ENCODE data around the gene NRP1. TPM values are rescaled to one million over a fixed set of nuclear protein-coding genes. Genes with fewer than 3 reads are reported as not detected.
A peak's percentile ranks its signal among the peaks of the same experiment; 100 is the strongest.

NRP1 gene
- total and polyA plus RNA-seq, 4 donors: 18.5 to 188 (median 71.7) TPM

DNA sequence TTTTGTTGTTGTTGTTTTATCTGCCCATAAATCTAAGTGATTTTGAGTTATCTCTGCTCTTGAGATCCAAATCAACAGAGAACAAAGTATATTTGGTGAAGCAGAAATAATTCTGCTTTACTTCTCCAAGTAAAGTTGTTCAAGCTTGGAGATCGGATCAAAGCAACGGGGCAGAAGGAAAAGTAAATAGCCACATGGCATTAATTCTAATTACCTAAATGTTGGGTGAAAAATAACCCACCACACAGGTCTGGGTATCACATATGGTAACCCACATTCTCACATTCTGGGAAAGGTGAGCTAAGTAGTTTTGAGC, 3.1 kb downstream of the NRP1 start:
- Histone ChIP-seq H3K36me3 (ENCODE audit: control insufficient read depth in 4 of 4, insufficient read depth in 4 of 4, low read length in 4 of 4) (peaks cover 1 to 31% (median 15%) of the 10 kb centered on the region in 4 donors), H3K4me1 (ENCODE audit: control insufficient read depth in 5 of 5, insufficient read depth in 5 of 5, low read length in 5 of 5) (peaks cover 0 to 45% (median 13%) of the 10 kb centered on the region in 5 donors), H3K27ac (ENCODE audit: low read depth in 1 of 2, low read length in 1 of 2) (peak overlapping the region in 1 of 2 donors; percentile 67), H3K9me3 (ENCODE audit: control insufficient read depth in 4 of 4, insufficient read depth in 3 of 4, low read length in 3 of 4) (no peaks in the 10 kb centered on the region), H3K4me3 (peak overlapping the region; percentile 37), H3K9ac (ENCODE audit: insufficient read depth in 1 of 2, low read length in 2 of 2) (peak overlapping the region in 1 of 2 donors; percentile 94), H3K27me3 (ENCODE audit: control insufficient read depth in 3 of 3, insufficient read depth in 3 of 3, low read length in 2 of 3) (no peaks in the 10 kb centered on the region)
- TF ChIP-seq, protein P1, sequence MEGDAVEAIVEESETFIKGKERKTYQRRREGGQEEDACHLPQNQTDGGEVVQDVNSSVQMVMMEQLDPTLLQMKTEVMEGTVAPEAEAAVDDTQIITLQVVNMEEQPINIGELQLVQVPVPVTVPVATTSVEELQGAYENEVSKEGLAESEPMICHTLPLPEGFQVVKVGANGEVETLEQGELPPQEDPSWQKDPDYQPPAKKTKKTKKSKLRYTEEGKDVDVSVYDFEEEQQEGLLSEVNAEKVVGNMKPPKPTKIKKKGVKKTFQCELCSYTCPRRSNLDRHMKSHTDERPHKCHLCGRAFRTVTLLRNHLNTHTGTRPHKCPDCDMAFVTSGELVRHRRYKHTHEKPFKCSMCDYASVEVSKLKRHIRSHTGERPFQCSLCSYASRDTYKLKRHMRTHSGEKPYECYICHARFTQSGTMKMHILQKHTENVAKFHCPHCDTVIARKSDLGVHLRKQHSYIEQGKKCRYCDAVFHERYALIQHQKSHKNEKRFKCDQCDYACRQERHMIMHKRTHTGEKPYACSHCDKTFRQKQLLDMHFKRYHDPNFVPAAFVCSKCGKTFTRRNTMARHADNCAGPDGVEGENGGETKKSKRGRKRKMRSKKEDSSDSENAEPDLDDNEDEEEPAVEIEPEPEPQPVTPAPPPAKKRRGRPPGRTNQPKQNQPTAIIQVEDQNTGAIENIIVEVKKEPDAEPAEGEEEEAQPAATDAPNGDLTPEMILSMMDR (IDR thresholded peaks at IDR 0.05; ENCODE audit: control extremely low read depth, extremely low read depth): no peak
- ATAC-seq (ENCODE audit: insufficient read depth, low FRiP score) (no peak), DNase-seq (no peak)
- WGBS, 2 donors: 41 to 58% methylated on average over 2 of the region's 2 CpGs

DNA sequence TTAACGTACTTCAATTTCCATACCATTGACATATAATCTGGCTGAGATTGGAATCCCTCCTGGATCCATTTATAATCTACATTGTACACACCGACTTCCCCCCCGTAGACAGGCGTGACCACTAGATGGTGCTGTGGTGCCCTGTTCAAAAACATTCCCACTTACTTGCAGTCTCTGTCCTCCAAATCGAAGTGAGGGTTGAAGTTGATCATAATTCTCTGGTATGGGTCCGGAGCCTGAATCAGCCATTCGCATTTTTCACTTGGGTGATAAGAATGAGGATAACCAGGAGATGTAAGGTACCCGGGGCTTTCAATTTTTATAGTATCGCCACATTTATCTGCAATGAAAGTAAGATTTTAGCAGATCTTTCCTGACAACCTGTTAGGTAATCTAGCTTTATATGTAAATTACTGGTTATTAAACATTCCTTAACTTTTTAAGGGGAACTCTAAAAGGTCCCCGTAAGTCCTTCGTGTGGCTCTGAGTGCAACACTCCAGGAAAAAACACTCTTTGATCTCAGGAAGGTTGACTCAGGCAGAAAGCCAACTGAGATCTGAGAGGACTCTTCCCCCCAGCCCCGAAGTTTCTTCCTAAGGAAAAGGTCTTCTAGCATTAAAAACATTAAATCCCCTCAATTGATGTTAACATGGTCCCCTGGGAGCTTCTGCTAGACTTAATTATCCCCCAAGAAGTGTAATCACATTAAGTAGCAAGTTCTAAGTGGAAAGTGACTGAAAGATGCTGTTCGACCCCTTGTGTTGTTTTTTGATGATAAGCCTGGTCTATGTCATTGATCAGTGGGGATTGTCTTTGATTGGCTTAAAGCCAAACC, 3.7 kb downstream of the NRP1 start:
- Histone ChIP-seq H3K4me1 (ENCODE audit: control insufficient read depth in 5 of 5, insufficient read depth in 5 of 5, low read length in 5 of 5) (peaks cover 0 to 49% (median 14%) of the 10 kb centered on the region in 5 donors), H3K27me3 (ENCODE audit: control insufficient read depth in 3 of 3, insufficient read depth in 3 of 3, low read length in 2 of 3) (no peaks in the 10 kb centered on the region), H3K27ac (ENCODE audit: low read depth in 1 of 2, low read length in 1 of 2) (peak overlapping the region in 1 of 2 donors; percentile 67), H3K4me3 (no peak overlapping the region), H3K36me3 (ENCODE audit: control insufficient read depth in 4 of 4, insufficient read depth in 4 of 4, low read length in 4 of 4) (peaks cover 1 to 34% (median 15%) of the 10 kb centered on the region in 4 donors), H3K9ac (ENCODE audit: insufficient read depth in 1 of 2, low read length in 2 of 2) (peak overlapping the region in 1 of 2 donors; percentile 94), H3K9me3 (ENCODE audit: control insufficient read depth in 4 of 4, insufficient read depth in 3 of 4, low read length in 3 of 4) (no peaks in the 10 kb centered on the region)
- ATAC-seq (ENCODE audit: insufficient read depth, low FRiP score): no peak
- TF ChIP-seq, protein P1 (IDR thresholded peaks at IDR 0.05; ENCODE audit: control extremely low read depth, extremely low read depth): peak; percentile 84
- WGBS, 2 donors: 7 to 12% methylated on average over 13 of the region's 13 CpGs
- peak; percentile 91 to 94 (median 91) for DNase-seq

DNA sequence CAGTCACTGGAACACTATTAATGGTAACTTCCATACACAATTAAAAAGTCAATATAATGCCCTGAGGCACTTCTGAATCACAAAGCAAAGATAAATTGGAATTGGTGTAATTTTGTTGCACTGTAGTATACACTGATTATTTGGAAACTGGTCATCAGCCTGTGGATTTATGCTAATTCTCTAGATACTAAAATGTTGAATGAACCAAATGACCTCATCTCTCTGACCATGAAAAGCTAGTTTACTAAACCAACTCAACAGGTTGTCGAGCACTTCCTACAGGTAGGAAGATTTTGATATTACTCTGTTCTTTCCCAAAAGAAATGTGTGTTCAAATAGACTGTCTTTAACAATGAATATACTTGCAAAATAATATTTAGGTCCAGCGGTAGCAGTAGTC, 5.3 kb downstream of the NRP1 start:
- Histone ChIP-seq H3K9me3 (ENCODE audit: control insufficient read depth in 4 of 4, insufficient read depth in 3 of 4, low read length in 3 of 4) (no peaks in the 10 kb centered on the region), H3K4me1 (ENCODE audit: control insufficient read depth in 5 of 5, insufficient read depth in 5 of 5, low read length in 5 of 5) (peaks cover 0 to 49% (median 16%) of the 10 kb centered on the region in 5 donors), H3K9ac (ENCODE audit: insufficient read depth in 1 of 2, low read length in 2 of 2) (no peak overlapping the region), H3K27ac (ENCODE audit: low read depth in 1 of 2, low read length in 1 of 2) (no peak overlapping the region), H3K4me3 (no peak overlapping the region), H3K36me3 (ENCODE audit: control insufficient read depth in 4 of 4, insufficient read depth in 4 of 4, low read length in 4 of 4) (peaks cover 1 to 34% (median 19%) of the 10 kb centered on the region in 4 donors), H3K27me3 (ENCODE audit: control insufficient read depth in 3 of 3, insufficient read depth in 3 of 3, low read length in 2 of 3) (no peaks in the 10 kb centered on the region)
- ATAC-seq (ENCODE audit: insufficient read depth, low FRiP score) (no peak), DNase-seq (no peak)
- TF ChIP-seq, protein P1 (IDR thresholded peaks at IDR 0.05; ENCODE audit: control extremely low read depth, extremely low read depth): no peak
- WGBS, 2 donors: 85 to 90% methylated on average over 2 of the region's 2 CpGs

Data from lung (tissue), 12 donors.